GM21381 (cell line): ENCODE data around the gene KCTD13.
"Not testable (repeated sequence)": the region's sequence is repeated elsewhere in the genome, so short reads cannot be mapped to it uniquely, and the experiment has no call there.

Source experiments
- ATAC-seq: cut with Tn5 transposase; IDR thresholded peaks from one replicate; pipeline ENCODE4 v1.9.1; 2021; ENCODE audit warnings: mild to moderate bottlenecking, moderate library complexity; ENCODE audit not compliant: unreplicated experiment

KCTD13 gene

GRCh38 chr16:29947897-29948296 is 21.9 kb upstream of the KCTD13 start:
- no peak for ATAC-seq

GRCh38 chr16:29943846-29944799 is 18.1 kb upstream of the KCTD13 start:
- no peak for ATAC-seq

- no peak for ATAC-seq
These were observed 14.6 kb upstream of the KCTD13 start for GRCh38 chr16:29940656-29941055.

GRCh38 chr16:29931750-29932149 is 5.7 kb upstream of the KCTD13 start:
- ATAC-seq: not testable (repeated sequence)

DNA sequence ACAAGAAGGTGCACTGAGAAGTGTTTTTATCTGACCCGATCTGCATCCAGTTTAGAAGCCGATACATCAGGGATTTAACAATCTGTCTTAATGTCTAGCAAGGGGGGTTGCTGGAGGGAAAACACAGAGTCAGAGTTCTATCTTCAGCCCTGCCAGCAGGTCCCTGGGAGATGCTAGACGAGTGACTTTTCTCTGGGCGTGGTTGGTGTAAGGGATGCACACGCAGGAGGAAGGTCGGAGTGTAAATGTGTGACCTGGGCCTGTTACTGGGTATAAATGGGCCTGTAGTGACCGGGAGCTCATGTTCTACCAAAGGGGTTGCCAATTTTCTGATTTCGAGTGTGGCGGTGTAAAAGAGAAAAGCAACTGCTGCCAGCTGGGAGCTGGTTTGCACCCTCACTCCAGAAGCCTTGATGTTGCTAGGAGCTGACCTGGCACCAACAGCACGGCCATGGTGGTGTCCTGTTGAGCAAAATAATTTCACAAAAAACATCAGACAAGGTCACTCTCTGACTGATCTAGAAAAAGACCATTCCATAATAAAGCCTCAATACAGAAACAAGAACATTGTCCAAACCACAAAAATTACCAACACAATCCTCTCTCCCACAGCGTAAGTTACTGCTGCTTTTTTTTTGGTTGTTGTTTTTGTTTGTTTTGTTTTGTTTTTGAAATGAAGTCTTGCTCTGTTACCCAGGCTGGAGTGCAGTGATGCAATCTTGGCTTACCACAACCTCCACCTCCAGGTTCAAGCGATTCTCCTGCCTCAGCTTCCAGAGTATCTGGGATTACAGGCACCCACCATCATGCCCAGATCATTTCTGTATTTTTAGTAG is 1.3 kb upstream of the KCTD13 start:
- ATAC-seq: no peak

DNA sequence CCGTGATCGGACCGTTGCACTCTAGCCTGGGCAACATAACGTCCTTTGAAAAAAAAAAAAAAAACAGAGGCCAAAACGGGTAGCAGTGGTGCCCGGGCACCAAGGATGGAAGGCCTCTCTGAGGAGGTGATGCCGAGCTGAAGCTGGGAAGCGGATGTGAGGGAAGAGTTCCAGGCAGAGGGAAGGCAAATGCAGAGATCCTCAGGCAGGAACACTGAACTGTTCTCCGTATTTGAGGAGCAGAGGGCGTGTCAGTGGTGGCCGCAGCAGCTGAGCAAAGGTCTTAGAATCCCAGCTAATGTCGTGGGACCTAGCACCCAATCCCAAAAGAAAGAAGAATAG is 656 bp upstream of the KCTD13 start:
- no peak for ATAC-seq

GRCh38 chr16:29925105-29925756 is 795 bp downstream of the KCTD13 start:
- no peak for ATAC-seq

DNA sequence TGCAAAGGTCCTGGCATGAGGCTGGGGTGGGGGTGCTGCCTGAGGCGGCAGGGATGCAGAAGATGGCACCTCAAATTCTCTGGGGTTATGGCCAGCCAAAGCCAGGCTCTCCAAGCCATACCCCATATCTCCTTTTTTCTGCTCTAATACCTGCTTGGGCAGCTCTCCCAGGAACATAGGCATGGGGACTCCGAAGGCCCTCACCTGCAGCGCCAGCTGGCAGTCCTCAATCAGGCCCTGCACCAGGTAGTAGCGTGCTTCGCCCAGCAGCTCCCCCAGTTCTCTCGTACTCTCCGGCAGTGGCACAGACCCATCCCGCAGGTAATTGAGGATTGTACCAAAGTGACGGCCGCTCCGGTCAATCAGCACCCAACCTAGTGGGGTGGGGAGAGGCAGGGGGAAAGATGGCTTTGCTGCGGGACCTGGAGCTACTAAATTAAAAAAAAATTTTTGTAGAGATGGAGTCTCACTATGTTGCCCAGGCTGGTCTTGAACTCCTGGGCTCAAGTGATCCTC is 3.0 kb downstream of the KCTD13 start:
- no peak for ATAC-seq

- ATAC-seq: no peak
These were observed 3.7 kb downstream of the KCTD13 start for GRCh38 chr16:29922326-29922725.

DNA sequence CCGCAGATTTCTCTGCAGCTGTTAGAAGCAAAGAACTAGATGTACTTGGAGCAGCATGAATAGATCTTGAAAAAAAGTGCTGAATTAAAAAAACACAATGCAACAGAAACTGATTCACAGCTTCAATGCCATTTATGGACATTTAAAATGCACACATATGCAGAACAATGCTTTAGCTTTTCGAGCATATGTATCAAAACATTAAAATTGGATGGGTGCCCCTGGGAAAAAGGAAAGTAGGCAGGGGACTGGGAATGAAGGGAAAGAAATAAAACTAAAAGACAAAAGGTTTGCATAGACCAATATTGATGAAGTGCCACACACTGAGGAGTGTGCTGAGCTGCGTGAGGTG is 5.0 kb downstream of the KCTD13 start:
- no peak for ATAC-seq

DNA sequence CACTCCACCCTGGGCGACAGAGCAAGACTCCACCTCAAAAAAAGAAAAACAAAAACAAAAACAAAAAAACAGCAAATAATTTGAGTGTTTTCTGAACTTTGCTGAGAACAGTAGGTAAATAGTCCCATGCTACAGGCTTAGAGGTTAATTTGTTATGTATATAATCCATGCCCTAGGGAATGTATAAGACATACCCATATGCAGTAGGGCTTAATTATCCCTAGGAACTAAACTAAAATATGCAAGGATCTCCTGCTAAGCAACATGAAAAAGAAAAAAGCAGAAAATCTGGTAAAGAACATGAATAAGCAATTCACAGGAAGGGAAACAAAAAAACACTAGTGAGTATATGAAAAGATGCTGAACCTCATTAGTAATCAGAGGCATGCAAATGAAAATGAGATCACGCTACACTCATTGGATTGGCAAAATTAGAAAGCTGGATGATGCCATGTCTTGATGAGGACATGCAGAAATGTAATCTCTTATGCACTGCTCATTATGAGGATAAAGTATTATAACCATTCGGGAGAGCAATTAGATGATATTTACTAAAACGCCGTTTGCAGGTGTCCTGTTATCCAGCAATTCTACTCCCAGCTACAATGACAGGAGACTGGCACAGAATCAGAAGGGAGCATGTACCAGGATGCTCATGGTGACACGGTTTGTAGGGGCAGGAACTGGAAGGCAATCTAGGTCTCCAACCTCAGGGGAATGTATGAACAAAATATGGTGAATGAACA is 5.6 kb downstream of the KCTD13 start:
- ATAC-seq: no peak

DNA sequence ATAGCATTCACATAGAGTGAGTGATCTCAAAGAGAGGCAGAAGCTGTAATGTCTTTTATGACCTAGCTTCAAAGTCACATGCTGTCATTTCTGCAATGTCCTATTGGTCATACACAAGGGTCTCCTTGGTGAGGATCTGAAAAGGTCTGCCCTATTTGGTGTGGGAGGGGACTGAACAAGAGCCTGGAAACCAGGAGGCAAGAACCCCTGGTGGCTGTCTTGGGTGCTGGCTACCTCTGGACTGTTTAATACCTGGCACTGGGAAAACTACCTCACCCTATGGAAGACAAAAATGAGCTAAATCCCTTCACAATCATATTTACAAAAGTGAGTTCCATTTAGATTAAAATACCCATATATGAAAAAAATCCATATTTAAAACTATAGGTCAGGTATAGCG is 9.0 kb downstream of the KCTD13 start:
- ATAC-seq: no peak

GRCh38 chr16:29915590-29916247 is 10.3 kb downstream of the KCTD13 start:
- ATAC-seq: no peak

DNA sequence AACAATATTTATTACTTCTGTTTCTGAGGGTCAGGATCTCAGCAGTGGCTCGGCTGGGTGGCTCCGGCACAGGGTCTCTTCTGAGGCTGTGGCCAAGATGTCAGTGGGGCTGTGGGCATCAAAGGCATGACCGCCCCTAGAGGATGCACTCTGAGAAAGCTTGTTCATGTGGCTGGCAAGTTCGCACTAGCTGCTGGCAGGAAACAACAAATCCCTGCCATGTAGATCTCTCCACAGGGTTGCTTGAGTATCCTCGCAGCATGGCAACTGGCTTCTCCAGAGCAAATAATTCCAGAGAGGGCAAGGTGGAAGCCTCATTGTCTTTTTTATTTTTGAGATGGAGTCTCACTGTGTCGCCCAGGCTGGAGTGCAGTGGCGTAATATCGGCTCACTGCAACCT is 12.5 kb downstream of the KCTD13 start:
- no peak for ATAC-seq

GRCh38 chr16:29912087-29912486 is 13.9 kb downstream of the KCTD13 start:
- no peak for ATAC-seq

GRCh38 chr16:29911676-29912010 is 14.4 kb downstream of the KCTD13 start:
- no peak for ATAC-seq

GRCh38 chr16:29910819-29911675 is 15.0 kb downstream of the KCTD13 start:
- ATAC-seq: no peak

- ATAC-seq: not testable (repeated sequence)
These were observed 16.2 kb downstream of the KCTD13 start for GRCh38 chr16:29909851-29910250.

DNA sequence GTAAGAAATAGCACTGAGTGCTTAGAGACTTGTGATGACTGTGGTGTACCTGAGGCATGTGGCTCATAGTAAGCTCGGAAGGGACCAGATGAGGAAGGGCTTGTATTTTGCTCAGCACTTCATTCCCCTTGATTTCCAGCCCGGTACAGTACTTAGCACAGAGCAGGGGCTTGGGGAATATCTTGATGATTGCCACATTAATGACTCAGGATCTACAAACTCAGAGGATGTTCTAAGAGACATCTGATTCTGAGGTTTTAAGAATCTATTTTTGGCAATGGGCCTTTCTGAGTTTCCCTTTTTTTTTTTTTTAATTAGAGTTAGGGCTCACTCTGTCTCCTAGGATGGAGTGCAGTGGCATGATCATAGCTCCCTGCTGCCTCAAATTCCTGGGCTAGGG is 16.6 kb downstream of the KCTD13 start:
- ATAC-seq: no peak
